ENCODE results near the gene SLC35D3.

- TF ChIP-seq CTCF (IDR thresholded peaks at IDR 0.05; ENCODE audit: low read depth, low read length, poor library complexity, severe bottlenecking), result no peak
- TF ChIP-seq EZH2phosphoT487 (IDR thresholded peaks at IDR 0.05; ENCODE audit: borderline replicate concordance, low read length), result no peak
Observed at GRCh38 chr6:136914947-136915346, 7.2 kb upstream of the SLC35D3 start.
